Kidney epithelial cell (primary cell): ENCODE results near the gene PARP9. TPM values are rescaled to one million over a fixed set of nuclear protein-coding genes. Genes with fewer than 3 reads are reported as not detected.
"Not testable (repeated sequence)": the region's sequence is repeated elsewhere in the genome, so short reads cannot be mapped to it uniquely, and the experiment has no call there.

Experiments used
- DNase-seq: peaks from one replicate; pipeline ENCODE4 v3.0.0-alpha.2; 2010; ENCODE audit warnings: low read depth
- H3K27me3 ChIP-seq: 2 replicates; pipeline ENCODE4 v1.6.0; 2011; ENCODE audit warnings: low read length; ENCODE audit not compliant: control insufficient read depth, insufficient read depth
- H3K36me3 ChIP-seq: 2 replicates; pipeline ENCODE4 v1.5.1; 2011; ENCODE audit warnings: low read length; ENCODE audit not compliant: control insufficient read depth, insufficient read depth
- H3K4me3 ChIP-seq: 2 replicates; pipeline ENCODE4 v1.5.1; 2011; ENCODE audit warnings: low read depth, mild to moderate bottlenecking, control low read depth, low read length
- CTCF ChIP-seq: IDR thresholded peaks from 2 replicates; pipeline ENCODE4 v1.5.1; 2011; ENCODE audit warnings: mild to moderate bottlenecking, moderate library complexity, low read length, control low read depth, inconsistent platforms; ENCODE audit not compliant: insufficient read depth, poor library complexity, severe bottlenecking
- total RNA-seq: library from RNA; depleted of rRNA; stranded (reverse); fragments of >200 nt; gene quantifications from 2 replicates; pipeline ENCODE4 v1.2.3, GENCODE V29; 2015

PARP9 gene
- total RNA-seq, 1 donor from 2014 or later: 15.8 TPM

- no peak for TF ChIP-seq CTCF
- no peak for DNase-seq
- Histone ChIP-seq H3K4me3 (no peak overlapping the region), H3K27me3 (no peaks in the 10 kb centered on the region), H3K36me3 (no peaks in the 10 kb centered on the region)
Measured at GRCh38 chr3:122502139-122502538, 62.0 kb downstream of the PARP9 start.

GRCh38 chr3:122500964-122501363 lies 63.1 kb downstream of the PARP9 start:
- not testable (repeated sequence) for H3K36me3 ChIP-seq, H3K27me3 ChIP-seq, H3K4me3 ChIP-seq, DNase-seq

GRCh38 chr3:122498152-122498551 lies 65.9 kb downstream of the PARP9 start:
- no peaks in the 10 kb centered on the region for H3K36me3 ChIP-seq
- no peak overlapping the region for H3K4me3 ChIP-seq
- no peaks in the 10 kb centered on the region for H3K27me3 ChIP-seq
- TF ChIP-seq CTCF: no peak
- DNase-seq: no peak

- H3K4me3 ChIP-seq: no peak overlapping the region
- peak; percentile 74 for DNase-seq
- no peaks in the 10 kb centered on the region for H3K36me3 ChIP-seq
- no peaks in the 10 kb centered on the region for H3K27me3 ChIP-seq
- TF ChIP-seq CTCF: no peak
Measured at GRCh38 chr3:122497425-122497824, 66.7 kb downstream of the PARP9 start.

GRCh38 chr3:122496508-122496907 lies 67.6 kb downstream of the PARP9 start:
- no peak for TF ChIP-seq CTCF
- Histone ChIP-seq H3K36me3 (no peaks in the 10 kb centered on the region), H3K27me3 (no peaks in the 10 kb centered on the region), H3K4me3 (no peak overlapping the region)
- no peak for DNase-seq

- H3K27me3 ChIP-seq: no peaks in the 10 kb centered on the region
- TF ChIP-seq CTCF: no peak
- H3K4me3 ChIP-seq: no peak overlapping the region
- no peaks in the 10 kb centered on the region for H3K36me3 ChIP-seq
- no peak for DNase-seq
Measured at GRCh38 chr3:122493296-122493695, 70.8 kb downstream of the PARP9 start.
